Smooth muscle cell (in vitro differentiated cells): Measurements from ENCODE around the gene PIGC. TPM values are rescaled to one million over a fixed set of nuclear protein-coding genes. Genes with fewer than 3 reads are reported as not detected.

ENCODE experiments used
- DNase-seq: peaks from one replicate; lab custom pipeline; 2025; ENCODE audit not compliant: unreplicated experiment; lab: John Stamatoyannopoulos, UW
- H2AFZ ChIP-seq: fragments of 200-600 bp; sonication (generic); 2 replicates; pipeline ENCODE4 v1.6.0; 2016; ENCODE audit warnings: antibody characterized with exemption, low read depth, mild to moderate bottlenecking
- H3F3A ChIP-seq: fragments of 200-600 bp; sonication (generic); 2 replicates; pipeline ENCODE4 v1.6.0; 2017; ENCODE audit warnings: antibody characterized with exemption, low read depth
- H3K27ac ChIP-seq: fragments of 200-600 bp; sonication (generic); 2 replicates; pipeline ENCODE4 v1.5.1; 2016; ENCODE audit warnings: low read depth, mild to moderate bottlenecking
- H3K27me3 ChIP-seq: fragments of 200-600 bp; sonication (generic); 2 replicates; pipeline ENCODE4 v1.6.1; 2016; ENCODE audit warnings: low read depth, mild to moderate bottlenecking
- H3K36me3 ChIP-seq: fragments of 200-600 bp; sonication (generic); 2 replicates; pipeline ENCODE4 v1.5.1; 2016; ENCODE audit warnings: low read depth
- H3K4me1 ChIP-seq: fragments of 200-600 bp; sonication (generic); 2 replicates; pipeline ENCODE4 v1.5.1; 2016; ENCODE audit warnings: low read depth
- H3K4me2 ChIP-seq: fragments of 200-600 bp; sonication (generic); 2 replicates; pipeline ENCODE4 v1.6.0; 2016; ENCODE audit warnings: mild to moderate bottlenecking
- H3K4me3 ChIP-seq: fragments of 200-600 bp; sonication (generic); 2 replicates; pipeline ENCODE4 v1.5.1; 2016; ENCODE audit warnings: mild to moderate bottlenecking
- H3K79me2 ChIP-seq: fragments of 200-600 bp; sonication (generic); 2 replicates; pipeline ENCODE4 v1.6.0; 2016; ENCODE audit warnings: low read depth, mild to moderate bottlenecking
- H3K9ac ChIP-seq: fragments of 200-600 bp; sonication (generic); 2 replicates; pipeline ENCODE4 v1.6.0; 2016; ENCODE audit warnings: low read depth
- H3K9me3 ChIP-seq: fragments of 200-600 bp; sonication (generic); replicated peaks from 2 replicates; pipeline ENCODE4 v1.5.1; 2016; ENCODE audit warnings: low read depth
- H4K20me1 ChIP-seq: fragments of 200-600 bp; sonication (generic); 2 replicates; pipeline ENCODE4 v1.6.0; 2016; ENCODE audit warnings: low read depth
- CTCF ChIP-seq: fragments of 200-600 bp; sonication (generic); IDR thresholded peaks from 2 replicates; pipeline ENCODE4 v1.5.1; 2017; ENCODE audit warnings: borderline replicate concordance, mild to moderate bottlenecking, antibody characterized with exemption; ENCODE audit not compliant: insufficient read depth, poor library complexity, severe bottlenecking
- WGBS: methylation state at CpG from one replicate; pipeline ENCODE4 v1.1.7; 2016; ENCODE audit warnings: low lambda C conversion rate; 5-methylcytosine and 5-hydroxymethylcytosine counted together
- polyA plus RNA-seq: library from polyadenylated mRNA; unstranded; fragments of >200 nt; fragmentation: Nextera tagmentation; extraction: Ambion mirVana; gene quantifications from 2 replicates; pipeline ENCODE4 v1.2.1, GENCODE V29; 2016
- total RNA-seq: library from RNA; depleted of rRNA; stranded (reverse); fragments of >200 nt; gene quantifications from 2 replicates; pipeline ENCODE4 v1.2.3, GENCODE V29; 2014

The PIGC gene
- total and polyA plus RNA-seq, 2 experiments from 2014 or later: 25.3 to 41.1 TPM

DNA sequence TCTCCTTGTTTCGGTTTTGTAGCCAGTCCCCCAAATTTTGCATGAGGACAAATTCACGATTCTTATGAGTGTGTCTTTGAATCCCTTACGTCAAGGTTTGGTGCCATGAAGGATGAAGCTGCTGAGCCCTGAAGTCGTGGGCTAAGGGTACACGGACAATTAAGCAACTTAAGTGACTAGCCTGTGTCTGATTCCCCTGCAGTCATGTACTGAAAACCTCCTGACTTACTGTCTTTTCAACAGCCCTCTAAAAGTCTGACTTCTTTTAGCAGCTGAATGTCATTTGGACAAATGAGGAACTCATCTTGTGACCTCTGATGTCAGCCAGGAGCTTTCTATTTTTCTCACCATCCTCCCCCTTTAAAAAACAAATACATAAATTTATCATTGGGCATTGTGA lies 50.5 kb downstream of the PIGC start:
- Histone ChIP-seq H3K36me3 (no peaks in the 10 kb centered on the region), H3K27ac (peak overlapping the region; percentile 97), H3K27me3 (no peaks in the 10 kb centered on the region), H3K4me1 (peaks cover 44% of the 10 kb centered on the region), H3K79me2 (peaks cover 3% of the 10 kb centered on the region), H3K9ac (no peak overlapping the region), H3K4me2 (peak overlapping the region; percentile 64), H3K4me3 (no peak overlapping the region), H2AFZ (peak overlapping the region; percentile 14), H3K9me3 (no peaks in the 10 kb centered on the region), H3F3A (peaks cover 21% of the 10 kb centered on the region), H4K20me1 (no peaks in the 10 kb centered on the region)
- TF ChIP-seq CTCF: no peak
- no peak for DNase-seq
- WGBS: 62% methylated on average over 5 of the region's 5 CpGs

DNA sequence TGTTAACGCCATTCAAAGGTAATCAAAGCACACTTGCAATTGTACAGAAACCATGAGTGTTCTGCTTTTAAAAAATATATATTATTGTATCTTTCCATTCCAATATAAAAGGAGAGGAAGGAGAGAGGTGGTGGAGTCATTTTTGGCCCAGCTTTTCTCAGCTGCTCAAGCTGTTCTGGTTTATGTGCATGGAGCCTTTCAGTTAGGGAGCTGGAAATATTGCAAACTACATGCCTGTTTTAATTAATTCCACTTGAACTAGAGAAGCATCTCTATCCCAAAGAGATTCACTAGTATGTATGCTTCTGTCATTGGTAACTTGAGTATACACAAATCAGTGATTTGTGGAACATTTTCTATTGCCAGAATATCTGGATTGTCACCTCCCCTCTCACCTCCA lies 51.9 kb downstream of the PIGC start:
- no peaks in the 10 kb centered on the region for H3K27me3 ChIP-seq
- H3K36me3 ChIP-seq: no peaks in the 10 kb centered on the region
- H3K27ac ChIP-seq: peak overlapping the region; percentile 92
- no peak for DNase-seq
- H3K79me2 ChIP-seq: peaks cover 3% of the 10 kb centered on the region
- H3K4me2 ChIP-seq: peak overlapping the region; percentile 76
- peaks cover 34% of the 10 kb centered on the region for H3K4me1 ChIP-seq
- H3K4me3 ChIP-seq: no peak overlapping the region
- H3K9ac ChIP-seq: peak overlapping the region; percentile 31
- H3F3A ChIP-seq: peaks cover 9% of the 10 kb centered on the region
- no peak for TF ChIP-seq CTCF
- no peaks in the 10 kb centered on the region for H4K20me1 ChIP-seq
- no peaks in the 10 kb centered on the region for H3K9me3 ChIP-seq
- 83% methylated on average over 1 of the region's 1 CpG for WGBS
- no peak overlapping the region for H2AFZ ChIP-seq

Other genes starting within 250 kb of the PIGC start
- gene C1orf105, start 23.4 kb downstream of the PIGC start, total RNA-seq: not detected in 2 replicates
- gene C1orf105, start 23.4 kb downstream of the PIGC start, polyA plus RNA-seq: 0.24 TPM in 1 of 2 replicates, not detected in the other
- gene SUCO, start 89.1 kb upstream of the PIGC start, total RNA-seq: 86.0 and 96.7 TPM in 2 replicates
- 16.9 and 28.7 TPM in 2 replicates for gene SUCO, start 89.1 kb upstream of the PIGC start, polyA plus RNA-seq
- gene FASLG, start 215.0 kb upstream of the PIGC start, total RNA-seq: not detected in 2 replicates
- not detected in 2 replicates for gene FASLG, start 215.0 kb upstream of the PIGC start, polyA plus RNA-seq